A549 (cell line): Measurements from ENCODE around the gene NPIPB4. TPM values are rescaled to one million over a fixed set of nuclear protein-coding genes. Genes with fewer than 3 reads are reported as not detected.
A peak's percentile ranks its signal among the peaks of the same experiment; 100 is the strongest.
"Not testable (repeated sequence)": the region's sequence is repeated elsewhere in the genome, so short reads cannot be mapped to it uniquely, and the experiment has no call there.

Experiments
- ATAC-seq, 2 experiments: fragments of 200-7000 bp in 1 of 2; fragments of >200 bp in 1 of 2; cut with Nextera tagmentation in 1 of 2; cut with Tn5 transposase in 1 of 2; 3 replicates each; pipeline versions ENCODE4 v1.8.0 to v1.9.1; 2018 to 2020; ENCODE audit warnings: mild to moderate bottlenecking in 1 of 2, moderate library complexity in 1 of 2
- CTCF ChIA-PET: fragments of 300-600 bp; sonication (Branson Sonifier 250); formaldehyde crosslinking; extraction: SDS; loops from one replicate; lab custom pipeline; 2021; ENCODE audit warnings: antibody characterized with exemption, inconsistent platforms; lab: Yijun Ruan, JAX
- POLR2A ChIA-PET: fragments of 350-600 bp; formaldehyde crosslinking; extraction: SDS; loops from one replicate; lab custom pipeline; 2021; ENCODE audit warnings: antibody characterized with exemption, inconsistent platforms; lab: Yijun Ruan, JAX
- DNase-seq, 2 experiments: peaks; one replicate each; pipeline versions ENCODE4 v3.0.0 to v3.0.0-alpha.2; 2011 to 2016; ENCODE audit warnings: low read depth in 1 of 2, low spot score in 1 of 2
- FAIRE-seq: peaks from 2 replicates; lab custom pipeline; 2011; peaks lifted over from hg19 to GRCh38; lab: Jason Lieb, UNC
- H3K27ac ChIP-seq, 2 experiments: fragments of >200 bp; sonication (Bioruptor Twin); formaldehyde crosslinking; 3 replicates each; pipeline ENCODE4 v1.5.1; 2016 to 2017
- H3K4me1 ChIP-seq: fragments of >200 bp; sonication (Bioruptor Twin); formaldehyde crosslinking; 3 replicates; pipeline ENCODE4 v1.6.1; 2016
- H3K4me2 ChIP-seq: fragments of >200 bp; sonication (Bioruptor Twin); formaldehyde crosslinking; 3 replicates; pipeline ENCODE4 v1.6.1; 2016
- H3K4me3 ChIP-seq: fragments of >200 bp; sonication (Bioruptor Twin); formaldehyde crosslinking; 3 replicates; pipeline ENCODE4 v1.5.1; 2016
- H3K9me3 ChIP-seq: fragments of >200 bp; sonication (Bioruptor Twin); formaldehyde crosslinking; 3 replicates; pipeline ENCODE4 v1.6.1; 2016
- RAD21 ChIP-seq, 2 experiments: fragments of >200 bp in 1 of 2; sonication (Bioruptor Twin) in 1 of 2; formaldehyde crosslinking in 1 of 2; IDR thresholded peaks in 1 of 2; conservative IDR thresholded peaks in 1 of 2; 2 replicates in 1 of 2; 3 replicates in 1 of 2; pipeline ENCODE4 v1.6.1; 2012 to 2018; ENCODE audit warnings: inconsistent platforms in 1 of 2
- SMC3 ChIP-seq: fragments of >200 bp; sonication (Bioruptor Twin); formaldehyde crosslinking; IDR thresholded peaks from 3 replicates; pipeline ENCODE4 v1.6.1; 2018; ENCODE audit warnings: inconsistent platforms
- WGBS: methylation state at CpG from one replicate; pipeline ENCODE4 v1.1.6; 2017; ENCODE audit errors: missing lambda C conversion rate; 5-methylcytosine and 5-hydroxymethylcytosine counted together
- polyA plus RNA-seq, 4 experiments: library from polyadenylated mRNA; depleted of rRNA in 3 of 4; stranded (reverse); fragments of >200 nt; fragmentation: RNase III in 1 of 4; extraction: RNeasy Plus Mini Kit Qiagen cat#74134 plus additional on column Dnase treatment in 1 of 4; gene quantifications; 2 replicates in 3 of 4; 3 replicates in 1 of 4; pipeline ENCODE4 v1.2.3, GENCODE V29; 2011 to 2017
- small RNA-seq, 6 experiments: library from RNA; depleted of rRNA; stranded (forward); fragments of <200 nt; gene quantifications; one replicate each; pipeline ENCODE3, GENCODE V24; 2012
- TF ChIP-seq, protein P1 (sequence below): fragments of >200 bp; sonication (Bioruptor Twin); formaldehyde crosslinking; IDR thresholded peaks from 3 replicates; pipeline ENCODE4 v1.5.1; 2016

Gene NPIPB4
- polyA plus RNA-seq, 2 of the 4 experiments (the other 2 are of a cell fraction): 20.9 to 24.4 TPM

DNA sequence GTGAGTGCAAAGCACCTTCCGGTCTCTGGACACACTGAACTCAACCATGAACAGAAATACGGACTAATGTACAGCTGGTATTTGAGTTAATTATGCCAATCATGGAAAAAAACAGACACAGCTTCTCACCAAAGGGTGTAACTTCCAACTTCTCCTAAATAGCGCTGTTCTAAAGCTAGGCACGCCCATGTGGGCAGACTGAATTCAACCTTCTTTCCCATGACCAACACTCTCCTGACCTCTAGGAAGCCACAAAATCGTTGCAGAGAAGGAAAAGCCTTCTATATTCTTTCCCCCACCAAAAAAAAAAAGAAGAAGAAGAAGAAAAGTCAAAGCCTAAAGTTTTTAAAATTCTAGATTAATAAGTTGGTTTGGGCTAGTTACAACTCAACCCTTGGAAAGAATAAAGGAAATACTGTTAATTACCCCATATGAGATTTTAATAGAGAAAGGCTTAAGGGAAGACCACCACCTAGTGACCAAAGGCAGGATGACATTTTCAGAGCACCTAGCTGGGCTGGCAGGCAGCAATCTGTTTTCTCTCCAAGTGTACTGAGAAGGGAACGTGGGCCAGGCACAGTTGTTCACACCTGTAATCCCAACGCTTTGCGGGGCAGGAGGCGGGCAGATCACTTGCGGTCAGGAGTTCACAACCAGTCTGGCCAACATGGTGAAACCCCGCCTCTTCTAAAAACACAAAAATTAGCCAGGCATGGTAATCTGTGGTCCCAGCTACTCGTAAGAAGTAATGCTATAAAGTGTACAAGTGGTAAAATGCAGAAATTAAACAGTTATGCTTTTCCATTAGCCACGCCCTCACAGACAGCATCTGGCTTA is 55.8 kb downstream of the NPIPB4 start:
- not testable (repeated sequence) for H3K4me2 ChIP-seq
- WGBS: 52% methylated on average over 13 of the region's 13 CpGs
- POLR2A ChIA-PET: interaction anchor here (1.2 kb wide), 1 partner anchor 144 kb away, joined by 3 read pairs; no protein-coding TSS in a partner anchor

DNA sequence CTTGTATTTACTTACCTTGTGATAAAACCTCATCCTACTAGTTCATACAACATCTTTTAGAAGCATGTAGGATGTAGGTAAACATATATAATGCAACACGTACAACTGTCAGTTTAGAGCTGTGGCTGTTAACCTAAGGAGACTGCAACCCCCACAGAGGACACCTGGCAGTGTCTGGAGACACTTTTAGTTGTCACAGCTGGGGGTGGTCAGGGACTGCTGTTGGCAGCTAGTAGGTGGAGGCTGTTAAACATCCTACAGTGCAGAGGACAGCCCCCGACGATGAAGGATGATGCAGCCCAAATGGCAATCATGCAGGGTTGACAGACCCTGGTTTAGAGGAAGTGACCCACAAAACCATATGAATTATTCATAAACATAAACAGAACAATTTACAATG is 59.0 kb downstream of the NPIPB4 start:
- H3K4me2 ChIP-seq, DNase-seq, H3K4me3 ChIP-seq, H3K27ac ChIP-seq, H3K4me1 ChIP-seq, POLR2A ChIA-PET, ATAC-seq, CTCF ChIA-PET, H3K9me3 ChIP-seq, FAIRE-seq: not testable (repeated sequence)
- WGBS: no CpG with 5 or more reads among the region's 3 CpGs

More for the DNA sequence above, 55.8 kb downstream of the NPIPB4 start:
- H3K4me1 ChIP-seq, H3K9me3 ChIP-seq, FAIRE-seq, H3K27ac ChIP-seq, H3K4me3 ChIP-seq: not testable (repeated sequence)
- ATAC-seq: peak; percentile 89 to 93
- CTCF ChIA-PET: interaction anchor here (0.5 to 1.1 kb wide), 12 partner anchors 75 to 1016 kb away, joined by 3 to 4 read pairs (median 3); no protein-coding TSS in a partner anchor
- TF ChIP-seq, protein P1, sequence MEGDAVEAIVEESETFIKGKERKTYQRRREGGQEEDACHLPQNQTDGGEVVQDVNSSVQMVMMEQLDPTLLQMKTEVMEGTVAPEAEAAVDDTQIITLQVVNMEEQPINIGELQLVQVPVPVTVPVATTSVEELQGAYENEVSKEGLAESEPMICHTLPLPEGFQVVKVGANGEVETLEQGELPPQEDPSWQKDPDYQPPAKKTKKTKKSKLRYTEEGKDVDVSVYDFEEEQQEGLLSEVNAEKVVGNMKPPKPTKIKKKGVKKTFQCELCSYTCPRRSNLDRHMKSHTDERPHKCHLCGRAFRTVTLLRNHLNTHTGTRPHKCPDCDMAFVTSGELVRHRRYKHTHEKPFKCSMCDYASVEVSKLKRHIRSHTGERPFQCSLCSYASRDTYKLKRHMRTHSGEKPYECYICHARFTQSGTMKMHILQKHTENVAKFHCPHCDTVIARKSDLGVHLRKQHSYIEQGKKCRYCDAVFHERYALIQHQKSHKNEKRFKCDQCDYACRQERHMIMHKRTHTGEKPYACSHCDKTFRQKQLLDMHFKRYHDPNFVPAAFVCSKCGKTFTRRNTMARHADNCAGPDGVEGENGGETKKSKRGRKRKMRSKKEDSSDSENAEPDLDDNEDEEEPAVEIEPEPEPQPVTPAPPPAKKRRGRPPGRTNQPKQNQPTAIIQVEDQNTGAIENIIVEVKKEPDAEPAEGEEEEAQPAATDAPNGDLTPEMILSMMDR: peak; percentile 64
- TF ChIP-seq SMC3 (peak; percentile 61), RAD21 (conservative IDR thresholded peaks at IDR 0.05 in 1 of 2, IDR thresholded peaks at IDR 0.05 in 1 of 2) (peak; percentile 66 to 67)
- DNase-seq: peak in 1 of 2 experiments; percentile 64

DNA sequence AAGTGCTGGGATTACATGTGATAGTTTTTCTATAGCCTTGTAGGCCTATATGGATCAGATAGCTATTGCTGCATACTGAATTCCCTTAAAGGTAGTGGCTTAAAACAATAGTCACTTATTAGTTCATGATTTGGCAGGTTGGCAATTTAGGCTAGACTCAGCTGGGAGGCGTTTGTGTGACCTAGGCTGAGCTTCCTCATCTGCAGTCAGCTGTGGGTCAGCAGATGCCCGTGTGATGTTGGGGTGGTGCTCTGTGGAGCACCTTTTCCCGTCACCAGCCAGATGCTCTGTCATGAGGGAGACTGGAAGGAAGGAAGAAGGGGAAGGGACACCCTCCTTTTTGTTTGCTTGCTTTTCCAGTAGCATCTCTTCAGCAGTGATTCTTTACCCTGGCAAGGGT is 64.2 kb downstream of the NPIPB4 start:
- H3K27ac ChIP-seq, H3K9me3 ChIP-seq, CTCF ChIA-PET, POLR2A ChIA-PET, DNase-seq, H3K4me1 ChIP-seq, H3K4me2 ChIP-seq, FAIRE-seq, H3K4me3 ChIP-seq, ATAC-seq: not testable (repeated sequence)
- 85% methylated on average over 2 of the region's 3 CpGs for WGBS

DNA sequence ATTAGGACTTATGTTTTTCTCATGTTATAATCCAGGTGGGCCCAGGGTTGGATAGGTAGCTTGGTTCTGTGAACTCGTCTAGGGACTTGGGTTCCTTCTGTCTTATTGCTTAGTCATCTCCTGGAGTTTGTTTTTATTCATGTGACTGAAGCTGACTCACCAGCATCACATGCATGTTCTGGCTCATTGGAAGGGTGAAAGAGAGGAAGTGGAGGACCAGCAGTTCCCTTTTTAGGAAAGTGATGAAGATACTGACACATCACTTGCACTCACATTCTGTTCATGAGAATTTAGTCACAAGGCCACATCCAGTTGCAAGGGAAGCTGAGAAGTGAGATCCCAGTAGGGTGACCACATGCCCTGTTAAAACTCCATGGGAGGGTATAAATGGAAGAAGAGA is 67.0 kb downstream of the NPIPB4 start:
- FAIRE-seq, POLR2A ChIA-PET, DNase-seq, H3K9me3 ChIP-seq, CTCF ChIA-PET, H3K4me2 ChIP-seq, H3K4me3 ChIP-seq, H3K4me1 ChIP-seq: not testable (repeated sequence)
- ATAC-seq: peak; percentile 92 to 96
- 0% methylated on average over 1 of the region's 1 CpG for WGBS
- peak overlapping the region; percentile 69 to 75; a peak in 2 of 6 replicates for H3K27ac ChIP-seq

Small RNA genes lying within 50 kb of the gene (small RNA-seq; reads per million reads assigned to genes)
- gene AC092375.3: 0 reads per million in 6 experiments

Other genes starting within 250 kb of the NPIPB4 start
- not detected in 2 replicates for gene IGSF6, start 205.1 kb downstream of the NPIPB4 start, polyA plus RNA-seq (2011; rRNA removed)
- not detected in 3 replicates for gene IGSF6, start 205.1 kb downstream of the NPIPB4 start, polyA plus RNA-seq (2017; fragmentation: RNase III; extraction: RNeasy Plus Mini Kit Qiagen cat#74134 plus additional on column Dnase treatment)
- 0.05 and 0.08 TPM in 2 replicates for gene OTOA, start 193.8 kb downstream of the NPIPB4 start, polyA plus RNA-seq (2011; rRNA removed)
- gene OTOA, start 193.8 kb downstream of the NPIPB4 start, polyA plus RNA-seq (2017; fragmentation: RNase III; extraction: RNeasy Plus Mini Kit Qiagen cat#74134 plus additional on column Dnase treatment): 0.04 TPM in 1 of 3 replicates, not detected in the others
- 257 and 295 TPM in 2 replicates for gene UQCRC2, start 95.6 kb upstream of the NPIPB4 start, polyA plus RNA-seq (2011; rRNA removed)
- 233 to 253 TPM (median 237 TPM) in 3 replicates for gene UQCRC2, start 95.6 kb upstream of the NPIPB4 start, polyA plus RNA-seq (2017; fragmentation: RNase III; extraction: RNeasy Plus Mini Kit Qiagen cat#74134 plus additional on column Dnase treatment)
- not detected in 2 replicates for gene PDZD9, start 143.4 kb upstream of the NPIPB4 start, polyA plus RNA-seq (2011; rRNA removed)
- gene PDZD9, start 143.4 kb upstream of the NPIPB4 start, polyA plus RNA-seq (2017; fragmentation: RNase III; extraction: RNeasy Plus Mini Kit Qiagen cat#74134 plus additional on column Dnase treatment): not detected in 3 replicates
- 14.4 and 14.7 TPM in 2 replicates for gene MOSMO, start 150.4 kb upstream of the NPIPB4 start, polyA plus RNA-seq (2011; rRNA removed)
- gene MOSMO, start 150.4 kb upstream of the NPIPB4 start, polyA plus RNA-seq (2017; fragmentation: RNase III; extraction: RNeasy Plus Mini Kit Qiagen cat#74134 plus additional on column Dnase treatment): 9.6 to 10.6 TPM (median 9.7 TPM) in 3 replicates
- gene VWA3A, start 234.8 kb upstream of the NPIPB4 start, polyA plus RNA-seq (2011; rRNA removed): 0.17 TPM in 1 of 2 replicates, not detected in the other
- 0.03 to 0.07 TPM in 2 of 3 replicates, not detected in the other for gene VWA3A, start 234.8 kb upstream of the NPIPB4 start, polyA plus RNA-seq (2017; fragmentation: RNase III; extraction: RNeasy Plus Mini Kit Qiagen cat#74134 plus additional on column Dnase treatment)